Astrocyte (in vitro differentiated cells and primary cell): Measurements from ENCODE around the gene PHF19. TPM values are rescaled to one million over a fixed set of nuclear protein-coding genes. Genes with fewer than 3 reads are reported as not detected.

Experiments used
- DNase-seq: peaks from one replicate; pipeline ENCODE4 v3.0.0-alpha.2; 2010; ENCODE audit warnings: low read depth
- FAIRE-seq: peaks from 2 replicates; lab custom pipeline; 2011; peaks lifted over from hg19 to GRCh38; lab: Jason Lieb, UNC
- H2AFZ ChIP-seq: 2 replicates; pipeline ENCODE4 v1.6.0; 2012; ENCODE audit warnings: low read depth, low read length, inconsistent platforms
- H3K27ac ChIP-seq: 2 replicates; pipeline ENCODE4 v1.5.1; 2011; ENCODE audit warnings: low read depth, low read length, inconsistent platforms
- H3K27me3 ChIP-seq: 2 replicates; pipeline ENCODE4 v1.6.0; 2011; ENCODE audit warnings: low read length, inconsistent platforms; ENCODE audit not compliant: insufficient read depth
- H3K36me3 ChIP-seq: 2 replicates; pipeline ENCODE4 v1.5.1; 2011; ENCODE audit warnings: low read length, inconsistent platforms; ENCODE audit not compliant: insufficient read depth
- H3K4me1 ChIP-seq: 2 replicates; pipeline ENCODE4 v1.5.1; 2011; ENCODE audit warnings: low read length, inconsistent platforms; ENCODE audit not compliant: insufficient read depth
- H3K4me2 ChIP-seq: 2 replicates; pipeline ENCODE4 v1.6.0; 2012; ENCODE audit warnings: low read length, inconsistent platforms
- H3K4me3 ChIP-seq: 2 replicates; pipeline ENCODE4 v1.5.1; 2011; ENCODE audit warnings: low read depth, mild to moderate bottlenecking, low read length, inconsistent platforms; ENCODE audit not compliant: insufficient read depth
- H3K79me2 ChIP-seq: 2 replicates; pipeline ENCODE4 v1.6.0; 2012; ENCODE audit warnings: mild to moderate bottlenecking, low read length, inconsistent platforms; ENCODE audit not compliant: insufficient read depth
- H3K9ac ChIP-seq: 2 replicates; pipeline ENCODE4 v1.6.0; 2012; ENCODE audit warnings: mild to moderate bottlenecking, low read length, inconsistent platforms
- H3K9me3 ChIP-seq: 2 replicates; pipeline ENCODE4 v1.5.1; 2012; ENCODE audit warnings: low read depth, mild to moderate bottlenecking, low read length, inconsistent platforms; ENCODE audit not compliant: insufficient read depth
- H4K20me1 ChIP-seq: 2 replicates; pipeline ENCODE4 v1.6.0; 2012; ENCODE audit warnings: low read length, inconsistent platforms; ENCODE audit not compliant: insufficient read depth
- H3K27ac Mint-ChIP-seq: one replicate; pipeline ENCODE4 v1.8.0; 2021; ENCODE audit warnings: mild to moderate bottlenecking, mixed read lengths; ENCODE audit not compliant: unreplicated experiment
- H3K27me3 Mint-ChIP-seq: one replicate; pipeline ENCODE4 v1.8.0; 2021; ENCODE audit warnings: low read depth, mixed read lengths; ENCODE audit not compliant: unreplicated experiment
- H3K36me3 Mint-ChIP-seq: one replicate; pipeline ENCODE4 v1.8.0; 2021; ENCODE audit warnings: low read depth, mixed read lengths; ENCODE audit not compliant: unreplicated experiment
- H3K4me1 Mint-ChIP-seq: one replicate; pipeline ENCODE4 v1.8.0; 2021; ENCODE audit warnings: low read depth, mixed read lengths; ENCODE audit not compliant: unreplicated experiment
- H3K4me3 Mint-ChIP-seq: one replicate; pipeline ENCODE4 v1.8.0; 2021; ENCODE audit warnings: mild to moderate bottlenecking, moderate library complexity, mixed read lengths; ENCODE audit not compliant: unreplicated experiment
- H3K9me3 Mint-ChIP-seq: one replicate; pipeline ENCODE4 v1.8.0; 2021; ENCODE audit warnings: mild to moderate bottlenecking, mixed read lengths; ENCODE audit not compliant: unreplicated experiment
- EZH2 ChIP-seq: IDR thresholded peaks from 2 replicates; pipeline ENCODE4 v1.6.1; 2012; ENCODE audit warnings: mild to moderate bottlenecking, low read length, inconsistent platforms; ENCODE audit not compliant: insufficient read depth
- total RNA-seq: library from RNA; stranded (reverse); gene quantifications from 2 replicates; pipeline ENCODE4 v1.2.1, GENCODE V29; 2021
- TF ChIP-seq, protein P1 (sequence below): IDR thresholded peaks from 2 replicates; pipeline ENCODE4 v1.5.1; 2011; ENCODE audit warnings: low read depth, mild to moderate bottlenecking, inconsistent platforms, low read length, moderate library complexity; ENCODE audit not compliant: insufficient read depth

PHF19 gene
- total RNA-seq, 1 donor from 2014 or later: 19.5 TPM

- Histone ChIP-seq H3K4me1 (no peaks in the 10 kb centered on the region), H2AFZ (no peak overlapping the region), H3K27me3 (no peaks in the 10 kb centered on the region), H3K9ac (no peak overlapping the region), H3K36me3 (peaks cover 6% of the 10 kb centered on the region), H4K20me1 (no peaks in the 10 kb centered on the region), H3K79me2 (no peaks in the 10 kb centered on the region), H3K4me2 (no peak overlapping the region), H3K27ac (no peak overlapping the region), H3K4me3 (no peak overlapping the region), H3K9me3 (no peaks in the 10 kb centered on the region)
- Mint-ChIP-seq H3K4me1 (peaks cover 2% of the 10 kb centered on the region), H3K27me3 (no peaks in the 10 kb centered on the region), H3K27ac (no peak overlapping the region), H3K4me3 (no peak overlapping the region), H3K9me3 (no peaks in the 10 kb centered on the region), H3K36me3 (peaks cover 3% of the 10 kb centered on the region)
- no peak for FAIRE-seq
- DNase-seq: no peak
- no peak for TF ChIP-seq EZH2
- TF ChIP-seq, protein P1, sequence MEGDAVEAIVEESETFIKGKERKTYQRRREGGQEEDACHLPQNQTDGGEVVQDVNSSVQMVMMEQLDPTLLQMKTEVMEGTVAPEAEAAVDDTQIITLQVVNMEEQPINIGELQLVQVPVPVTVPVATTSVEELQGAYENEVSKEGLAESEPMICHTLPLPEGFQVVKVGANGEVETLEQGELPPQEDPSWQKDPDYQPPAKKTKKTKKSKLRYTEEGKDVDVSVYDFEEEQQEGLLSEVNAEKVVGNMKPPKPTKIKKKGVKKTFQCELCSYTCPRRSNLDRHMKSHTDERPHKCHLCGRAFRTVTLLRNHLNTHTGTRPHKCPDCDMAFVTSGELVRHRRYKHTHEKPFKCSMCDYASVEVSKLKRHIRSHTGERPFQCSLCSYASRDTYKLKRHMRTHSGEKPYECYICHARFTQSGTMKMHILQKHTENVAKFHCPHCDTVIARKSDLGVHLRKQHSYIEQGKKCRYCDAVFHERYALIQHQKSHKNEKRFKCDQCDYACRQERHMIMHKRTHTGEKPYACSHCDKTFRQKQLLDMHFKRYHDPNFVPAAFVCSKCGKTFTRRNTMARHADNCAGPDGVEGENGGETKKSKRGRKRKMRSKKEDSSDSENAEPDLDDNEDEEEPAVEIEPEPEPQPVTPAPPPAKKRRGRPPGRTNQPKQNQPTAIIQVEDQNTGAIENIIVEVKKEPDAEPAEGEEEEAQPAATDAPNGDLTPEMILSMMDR: no peak
Measured at GRCh38 chr9:120865809-120866208, 11.2 kb downstream of the PHF19 start.

GRCh38 chr9:120865176-120865575 is 11.8 kb downstream of the PHF19 start:
- no peak for FAIRE-seq
- no peak overlapping the region for H3K9ac ChIP-seq
- H3K4me3 ChIP-seq: no peak overlapping the region
- H2AFZ ChIP-seq: no peak overlapping the region
- Mint-ChIP-seq H3K9me3 (no peaks in the 10 kb centered on the region), H3K27me3 (no peaks in the 10 kb centered on the region), H3K4me1 (peaks cover 2% of the 10 kb centered on the region), H3K27ac (no peak overlapping the region), H3K36me3 (peaks cover 8% of the 10 kb centered on the region), H3K4me3 (no peak overlapping the region)
- no peaks in the 10 kb centered on the region for H3K27me3 ChIP-seq
- TF ChIP-seq, protein P1: no peak
- TF ChIP-seq EZH2: no peak
- H3K36me3 ChIP-seq: peaks cover 11% of the 10 kb centered on the region
- no peaks in the 10 kb centered on the region for H3K9me3 ChIP-seq
- no peaks in the 10 kb centered on the region for H3K4me1 ChIP-seq
- no peaks in the 10 kb centered on the region for H3K79me2 ChIP-seq
- H4K20me1 ChIP-seq: no peaks in the 10 kb centered on the region
- no peak for DNase-seq
- no peak overlapping the region for H3K4me2 ChIP-seq
- H3K27ac ChIP-seq: no peak overlapping the region

- H3K4me3 ChIP-seq: no peak overlapping the region
- H2AFZ ChIP-seq: no peak overlapping the region
- no peak overlapping the region for H3K27ac ChIP-seq
- DNase-seq: no peak
- no peak for FAIRE-seq
- no peak overlapping the region for H3K4me2 ChIP-seq
- H3K27me3 ChIP-seq: no peaks in the 10 kb centered on the region
- Mint-ChIP-seq H3K27ac (no peak overlapping the region), H3K36me3 (peaks cover 9% of the 10 kb centered on the region), H3K4me1 (peaks cover 2% of the 10 kb centered on the region), H3K27me3 (no peaks in the 10 kb centered on the region), H3K4me3 (no peak overlapping the region), H3K9me3 (no peaks in the 10 kb centered on the region)
- no peaks in the 10 kb centered on the region for H3K79me2 ChIP-seq
- no peaks in the 10 kb centered on the region for H3K4me1 ChIP-seq
- peaks cover 14% of the 10 kb centered on the region for H3K36me3 ChIP-seq
- no peaks in the 10 kb centered on the region for H4K20me1 ChIP-seq
- TF ChIP-seq EZH2: no peak
- TF ChIP-seq, protein P1: no peak
- no peak overlapping the region for H3K9ac ChIP-seq
- no peaks in the 10 kb centered on the region for H3K9me3 ChIP-seq
Measured at GRCh38 chr9:120864719-120865118, 12.3 kb downstream of the PHF19 start.
